ENCODE measurements around the gene URB1.
"Not testable (repeated sequence)": the region's sequence is repeated elsewhere in the genome, so short reads cannot be mapped to it uniquely, and the experiment has no call there.

URB1 gene

DNA sequence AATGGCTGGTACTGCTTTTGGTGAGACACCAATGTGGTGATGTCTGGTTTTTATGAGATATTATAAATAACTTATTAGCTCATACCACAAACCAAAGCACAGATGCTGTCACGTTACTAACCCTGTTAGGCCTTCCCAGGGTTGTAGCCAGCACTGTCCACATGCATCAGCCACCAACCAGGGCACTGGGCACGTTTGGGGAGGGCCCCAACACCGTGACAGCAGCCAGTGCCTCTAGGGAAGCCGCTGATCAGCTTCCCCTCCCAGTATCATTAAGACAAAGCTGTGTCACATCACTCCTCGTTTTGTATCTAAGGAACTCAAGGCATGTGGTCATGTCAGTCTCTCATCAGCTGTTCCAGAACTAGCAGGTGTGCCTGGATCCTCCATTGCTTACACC is 13.9 kb downstream of the URB1 start:
- no peak for DNase-seq (ENCODE audit: low read depth in 2 of 2, low spot score in 1 of 2)

DNA sequence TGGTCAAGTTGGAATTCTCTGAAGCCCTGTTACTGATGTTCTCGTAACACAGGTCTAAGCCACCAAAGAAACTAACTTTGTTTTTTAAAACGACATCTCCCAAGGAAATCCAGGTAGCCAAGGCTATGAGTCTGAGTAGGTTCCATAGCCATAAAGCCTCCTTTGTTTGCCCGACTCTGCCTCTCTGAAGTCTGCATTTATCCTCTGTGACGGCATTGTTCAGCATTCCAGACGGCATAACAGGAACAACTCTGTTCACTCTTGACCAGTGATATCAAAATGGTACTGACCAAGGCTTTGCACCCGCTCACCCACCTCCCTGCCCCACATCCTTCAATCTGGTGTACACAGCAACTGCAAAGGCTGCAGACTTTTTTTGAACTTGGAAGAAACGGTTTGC is 14.8 kb downstream of the URB1 start:
- DNase-seq (ENCODE audit: low read depth in 2 of 2, low spot score in 1 of 2) = no peak

DNA sequence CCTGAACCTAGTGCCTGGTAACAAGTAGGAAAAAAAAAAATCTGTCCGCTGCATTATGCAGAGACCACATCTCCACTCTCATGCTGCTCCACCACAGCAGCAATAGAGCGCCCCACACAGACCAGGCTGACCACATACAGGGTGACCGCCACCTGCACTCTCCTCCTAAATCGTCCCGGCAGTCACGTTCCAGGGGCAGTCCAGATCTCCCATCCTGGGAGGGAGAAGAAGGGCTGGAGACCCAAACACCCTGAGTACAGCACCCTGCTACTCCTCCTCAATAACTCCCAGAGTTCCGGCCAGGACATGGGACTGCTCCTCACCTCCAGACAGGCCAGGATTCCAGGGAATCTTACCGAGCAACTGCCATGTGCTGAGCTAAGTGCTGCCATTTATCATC is 15.3 kb downstream of the URB1 start:
- no peak for DNase-seq (ENCODE audit: low read depth in 2 of 2, low spot score in 1 of 2)

DNA sequence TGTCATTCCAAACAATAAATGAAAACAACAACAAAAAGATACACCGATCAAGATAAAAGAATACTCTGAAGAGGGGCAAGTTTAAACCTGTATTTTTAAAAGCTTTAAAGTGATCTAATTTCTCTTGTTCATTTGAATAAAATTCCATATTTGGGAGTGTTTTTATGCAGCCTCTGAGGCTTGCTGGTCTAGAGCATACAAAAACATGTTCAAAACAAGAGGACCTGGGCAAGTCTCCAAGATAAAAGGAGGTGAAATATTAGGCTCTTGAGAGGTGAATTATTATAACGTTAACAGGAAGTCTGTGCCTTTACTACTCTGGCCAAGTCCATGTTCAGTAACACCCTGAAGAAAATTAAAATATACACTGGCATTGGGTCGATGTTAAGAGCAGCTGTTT is 20.1 kb downstream of the URB1 start:
- DNase-seq (ENCODE audit: low read depth in 2 of 2, low spot score in 1 of 2) = no peak

DNA sequence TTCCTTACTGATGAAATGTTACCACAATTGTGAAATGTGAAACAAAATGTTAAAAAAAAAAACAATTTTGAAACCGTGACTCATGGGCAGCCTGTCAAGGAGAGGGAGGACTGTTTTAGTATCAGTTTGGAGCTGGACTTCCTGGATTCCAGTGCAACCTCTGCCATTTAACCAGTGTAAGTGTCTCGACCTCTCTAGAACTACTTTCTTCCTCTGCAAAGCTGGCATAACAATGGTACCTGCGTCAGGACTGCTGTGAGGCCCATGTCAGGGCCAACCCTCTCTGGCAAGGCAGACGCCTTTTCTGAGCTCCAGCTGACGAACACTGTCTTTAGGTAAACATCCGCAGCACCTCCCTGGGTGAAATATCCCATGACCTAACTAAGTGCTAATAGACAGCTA is 20.9 kb downstream of the URB1 start:
- DNase-seq (ENCODE audit: low read depth in 2 of 2, low spot score in 1 of 2) = no peak

DNA sequence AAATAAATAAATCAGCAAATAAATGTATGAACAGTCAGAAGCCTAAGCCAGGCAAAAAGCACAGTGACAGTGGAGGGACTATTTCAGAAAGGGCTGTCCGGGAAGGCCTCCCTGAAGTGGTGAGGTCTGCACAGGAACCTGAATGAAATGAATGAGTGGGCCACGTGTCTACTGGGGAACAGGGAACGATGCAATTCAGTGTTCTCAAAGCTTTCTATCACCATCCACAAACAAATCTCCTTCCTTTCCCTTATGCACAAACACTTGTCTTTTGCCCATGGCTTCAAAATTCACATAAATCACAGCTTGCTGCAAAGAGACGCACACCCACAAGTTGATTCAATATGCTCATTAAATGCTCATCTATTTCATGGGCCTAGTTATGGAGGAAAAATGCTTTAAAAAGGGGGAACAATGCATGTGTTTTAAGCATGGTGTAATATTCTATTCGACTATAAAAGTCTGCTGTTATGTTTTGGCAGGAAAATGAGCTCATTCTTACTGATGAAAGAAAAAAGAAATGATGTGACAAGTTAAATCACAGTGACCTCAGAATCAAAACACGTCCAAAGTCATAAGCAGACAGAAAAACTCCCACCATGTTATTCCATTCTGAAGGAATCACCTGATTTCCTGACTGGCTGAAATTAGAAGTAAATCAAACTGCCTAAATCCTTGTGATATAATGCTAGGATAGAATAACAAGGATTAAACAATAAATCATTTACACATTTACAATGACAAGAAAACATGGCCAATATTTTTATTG is 21.6 kb downstream of the URB1 start:
- DNase-seq (ENCODE audit: low read depth in 2 of 2, low spot score in 1 of 2) = no peak

DNA sequence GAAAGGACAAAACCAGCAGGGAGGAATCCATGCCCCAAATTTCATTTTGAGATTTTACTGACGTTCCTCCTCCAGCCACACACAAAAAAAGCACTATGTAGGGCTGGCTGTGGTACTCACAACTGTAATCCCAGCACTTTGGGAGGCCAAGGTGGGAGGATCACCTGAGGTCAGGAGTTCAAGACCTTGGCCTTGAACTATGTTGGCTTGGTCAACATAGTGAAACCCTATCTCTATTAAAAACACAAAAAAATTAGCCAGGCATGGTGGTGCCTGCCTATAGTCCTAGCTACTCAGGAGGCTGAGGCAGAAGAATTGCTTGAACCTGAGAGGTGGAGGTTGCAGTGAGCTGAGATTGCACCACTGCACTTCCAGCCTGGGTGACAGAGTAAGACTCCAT is 23.9 kb downstream of the URB1 start:
- DNase-seq (ENCODE audit: low read depth in 2 of 2, low spot score in 1 of 2) = not testable (repeated sequence)

DNA sequence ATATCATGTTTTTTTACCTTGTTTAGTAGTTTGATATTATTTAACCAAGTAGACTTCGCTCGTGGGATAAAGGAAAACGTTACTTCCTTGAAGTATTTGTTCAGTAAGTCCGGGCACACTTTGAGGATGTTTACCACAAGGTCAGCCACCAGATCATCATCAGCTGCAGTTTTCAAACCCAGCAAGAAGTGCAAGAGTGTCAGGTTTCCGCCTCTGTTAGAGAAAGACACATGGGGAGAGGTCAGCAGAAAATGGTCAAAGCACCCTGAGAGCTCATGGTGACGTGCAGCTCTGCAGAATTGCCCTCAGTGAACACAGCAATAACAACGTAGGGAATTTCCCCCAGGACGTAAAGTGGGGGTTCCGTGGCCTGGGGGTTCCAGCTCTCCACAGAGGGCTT is 24.4 kb downstream of the URB1 start:
- no peak for DNase-seq (ENCODE audit: low read depth in 2 of 2, low spot score in 1 of 2)

DNA sequence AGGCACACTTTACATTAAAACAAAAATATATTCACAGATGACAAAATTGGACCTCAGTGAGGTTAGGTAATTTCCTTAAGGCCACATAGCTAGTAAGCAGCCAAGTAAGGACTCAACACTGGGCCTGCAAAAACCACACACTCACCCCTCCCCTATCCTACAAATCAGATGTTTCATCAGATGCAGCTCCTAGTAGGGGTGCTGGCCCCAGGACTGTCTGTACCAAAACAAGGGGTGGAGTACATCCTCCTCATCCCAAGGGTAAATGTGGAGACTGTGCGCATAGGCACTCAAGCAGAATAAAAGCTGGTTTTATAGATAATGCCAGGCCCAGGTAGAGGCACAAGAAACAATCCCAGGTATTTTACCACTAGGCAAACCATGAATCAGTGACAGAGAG is 25.7 kb downstream of the URB1 start:
- no peak for DNase-seq (ENCODE audit: low read depth in 2 of 2, low spot score in 1 of 2)

DNA sequence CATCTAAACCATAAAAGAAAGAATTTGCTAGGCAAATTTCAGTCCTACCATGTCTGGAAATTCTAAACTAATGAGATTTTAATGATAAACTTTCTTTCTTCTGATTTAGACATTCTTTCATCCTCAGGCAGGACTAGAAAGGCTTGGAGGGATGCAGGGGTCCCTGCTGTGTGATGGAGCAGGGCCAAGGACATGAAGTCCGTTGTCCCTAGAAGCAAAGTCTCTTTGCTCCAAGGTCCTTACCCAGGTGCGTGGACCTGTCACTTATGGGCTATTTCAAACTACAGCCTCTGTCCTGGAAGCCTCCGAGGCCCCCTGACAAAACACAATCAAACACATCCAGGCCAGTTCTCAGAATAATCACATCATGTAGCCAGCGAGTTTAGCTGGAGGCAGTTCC is 26.6 kb downstream of the URB1 start:
- no peak for DNase-seq (ENCODE audit: low read depth in 2 of 2, low spot score in 1 of 2)

DNA sequence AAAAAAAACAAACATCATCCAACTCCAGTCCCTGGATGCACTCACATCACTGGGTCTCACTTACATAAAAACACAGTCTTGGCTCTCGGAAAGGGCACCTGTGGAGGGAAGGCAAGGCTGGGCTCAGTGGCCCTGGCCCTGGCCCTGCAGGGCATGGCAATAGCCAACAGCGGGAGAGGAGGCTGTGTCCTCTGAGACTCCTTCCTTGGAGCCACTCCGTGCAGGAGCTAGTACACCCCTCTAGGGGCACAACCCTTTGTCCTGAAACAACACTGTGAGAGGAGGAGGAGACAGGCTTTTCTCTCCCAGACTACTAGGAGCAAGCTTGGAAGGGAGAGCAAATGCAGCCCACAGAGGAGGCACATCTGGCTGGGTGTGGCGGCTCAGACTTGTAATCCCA is 28.0 kb downstream of the URB1 start:
- no peak for DNase-seq (ENCODE audit: low read depth in 2 of 2, low spot score in 1 of 2)

DNA sequence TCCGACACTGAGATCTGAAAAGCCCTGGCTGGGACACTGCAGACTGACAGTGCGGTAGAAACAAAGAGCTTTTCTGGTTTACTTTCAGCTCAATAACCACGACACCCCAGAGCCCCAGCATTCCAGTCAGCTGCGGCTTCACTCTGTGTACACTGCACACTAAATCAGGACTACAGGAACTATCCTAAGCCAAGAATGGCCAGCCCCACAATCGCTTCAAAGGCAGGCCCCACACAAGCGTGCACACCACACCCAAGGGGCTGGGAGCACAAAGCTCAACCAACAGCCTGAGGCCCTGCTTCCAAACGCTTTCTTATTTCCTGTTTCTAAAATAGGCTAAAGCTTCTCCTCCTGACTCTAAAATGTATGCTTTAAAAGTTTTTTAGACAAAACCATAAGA is 28.4 kb downstream of the URB1 start:
- DNase-seq (ENCODE audit: low read depth in 2 of 2, low spot score in 1 of 2) = no peak

DNA sequence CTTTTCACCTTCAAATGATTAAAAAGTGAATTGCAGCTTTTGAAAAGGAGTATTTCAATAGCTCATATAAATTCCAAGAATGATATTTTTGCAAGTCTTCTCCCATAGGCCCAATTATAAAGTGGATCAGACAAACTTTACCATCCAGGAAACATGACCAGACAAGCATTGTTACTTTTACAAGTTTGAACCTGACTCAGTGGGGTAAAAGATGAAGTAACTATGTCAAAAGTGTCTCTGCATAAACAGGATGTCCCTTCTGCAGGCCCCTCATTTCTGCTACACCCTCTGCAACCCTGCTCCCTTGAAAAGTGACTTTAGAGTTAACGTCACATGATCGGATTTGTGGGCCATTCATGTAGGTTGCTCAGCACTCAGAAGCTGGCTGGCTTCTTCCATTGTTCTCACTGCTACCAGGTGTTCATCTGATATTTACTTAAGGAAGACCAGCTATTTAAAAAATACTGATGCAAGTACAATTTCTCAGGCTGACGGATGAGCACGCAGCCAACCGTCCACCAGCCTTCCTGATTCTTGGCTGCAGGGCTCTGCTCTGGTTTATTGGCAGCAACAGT is 32.3 kb downstream of the URB1 start:
- DNase-seq (ENCODE audit: low read depth in 2 of 2, low spot score in 1 of 2) = no peak

DNA sequence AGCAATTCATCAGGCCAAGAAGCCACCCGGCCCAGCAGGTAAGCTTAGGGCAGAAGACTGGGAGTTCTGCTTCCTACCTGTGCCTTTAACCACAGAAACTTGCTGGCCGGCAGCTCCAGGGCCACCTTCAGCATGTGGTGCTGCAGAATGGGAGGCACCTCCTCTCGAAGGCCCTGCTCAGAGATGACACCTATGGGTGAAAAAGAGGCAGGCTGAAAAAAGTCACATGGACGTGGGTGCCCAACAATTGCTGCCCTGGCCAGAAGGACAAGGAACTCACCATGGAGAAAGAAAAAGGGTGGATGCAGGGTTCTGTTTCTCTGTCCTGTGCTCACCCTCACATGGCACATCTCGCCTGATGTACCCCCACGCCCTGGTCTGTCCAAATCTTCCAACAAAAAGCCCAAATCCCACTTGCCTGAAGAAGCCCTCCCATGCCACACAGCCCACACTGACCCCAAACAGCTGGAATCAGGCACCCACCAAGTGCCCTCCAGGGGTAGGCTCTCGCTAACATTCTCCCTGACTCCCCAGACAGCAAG is 33.0 kb downstream of the URB1 start:
- DNase-seq (ENCODE audit: low read depth in 2 of 2, low spot score in 1 of 2) = no peak

DNA sequence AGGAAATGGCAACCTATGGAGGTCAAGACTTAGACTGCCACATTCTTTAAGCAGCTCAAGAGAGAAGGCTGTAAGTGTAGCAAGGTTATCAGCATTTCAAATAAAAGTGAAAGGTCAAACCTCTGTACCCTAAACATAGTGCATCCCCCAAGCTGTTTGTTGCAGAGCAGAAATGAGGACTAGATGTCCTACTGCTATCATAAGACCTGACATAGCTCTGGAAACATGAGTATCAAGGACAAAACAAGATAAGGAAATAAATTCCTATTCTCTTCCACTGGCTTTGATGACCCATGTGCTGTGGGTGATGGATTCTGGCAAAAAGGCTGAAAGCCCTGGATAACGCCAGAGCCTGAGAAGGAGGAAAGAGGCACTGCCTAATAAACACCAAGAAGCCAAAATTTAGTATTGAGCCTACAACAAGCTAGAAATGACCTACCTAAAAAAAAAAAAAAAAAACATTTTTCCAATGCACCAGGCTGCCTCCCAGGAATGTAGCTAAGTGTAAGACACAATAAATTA is 35.9 kb downstream of the URB1 start:
- no peak for DNase-seq (ENCODE audit: low read depth in 2 of 2, low spot score in 1 of 2)

DNA sequence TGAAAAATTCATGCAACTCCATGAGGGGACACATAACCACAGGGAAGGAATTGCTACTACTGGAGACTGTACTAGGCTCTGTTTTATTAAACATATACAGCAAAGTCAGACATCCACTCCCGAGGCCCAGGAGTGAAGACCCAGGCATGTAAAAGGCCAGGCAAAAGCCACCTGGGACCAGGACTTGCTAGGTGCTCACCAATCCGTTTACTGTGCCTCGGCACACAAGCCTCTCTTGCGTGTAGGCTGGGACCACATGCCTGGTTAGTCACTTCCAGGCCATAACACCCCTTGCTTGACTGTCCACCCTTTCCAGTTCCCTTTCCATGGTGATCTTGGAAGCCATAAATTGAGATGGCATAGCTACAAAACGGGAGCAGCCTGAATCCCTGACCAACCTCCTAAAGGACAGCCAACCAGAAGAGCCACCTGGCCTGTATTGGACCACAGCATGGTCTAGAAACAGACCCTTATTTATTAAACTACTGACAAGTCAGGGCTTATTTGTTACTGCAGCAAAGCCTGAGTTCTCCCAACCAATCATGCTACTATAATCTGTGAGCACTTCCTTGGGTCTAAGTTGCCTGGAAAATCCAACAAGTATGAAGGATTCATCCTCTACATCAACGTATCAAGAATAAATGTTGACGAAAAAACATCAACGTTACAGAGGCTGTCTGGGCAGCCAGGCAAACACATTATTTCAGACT is 39.7 kb downstream of the URB1 start:
- DNase-seq (ENCODE audit: low read depth in 2 of 2, low spot score in 1 of 2) = no peak

DNA sequence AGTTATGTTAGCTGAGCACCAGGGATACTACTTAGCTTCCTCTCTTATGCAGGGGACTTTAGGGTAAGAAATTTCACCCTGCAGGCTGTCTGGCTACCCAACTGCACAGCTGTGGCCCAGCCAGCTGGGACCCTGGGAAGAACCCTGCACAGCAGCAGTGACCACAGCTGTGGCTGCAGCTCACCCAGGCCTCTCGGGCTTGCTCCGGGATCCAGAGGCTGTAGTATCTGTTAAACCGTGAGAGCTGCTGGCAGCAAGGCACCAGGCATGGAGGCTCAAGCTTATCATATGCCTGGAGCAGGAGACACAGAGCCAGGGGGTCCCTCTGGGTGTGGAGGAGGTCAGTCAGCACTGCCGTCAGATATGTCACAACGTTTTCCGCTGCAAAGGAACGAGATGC is 40.3 kb downstream of the URB1 start:
- no peak for DNase-seq (ENCODE audit: low read depth in 2 of 2, low spot score in 1 of 2)

DNA sequence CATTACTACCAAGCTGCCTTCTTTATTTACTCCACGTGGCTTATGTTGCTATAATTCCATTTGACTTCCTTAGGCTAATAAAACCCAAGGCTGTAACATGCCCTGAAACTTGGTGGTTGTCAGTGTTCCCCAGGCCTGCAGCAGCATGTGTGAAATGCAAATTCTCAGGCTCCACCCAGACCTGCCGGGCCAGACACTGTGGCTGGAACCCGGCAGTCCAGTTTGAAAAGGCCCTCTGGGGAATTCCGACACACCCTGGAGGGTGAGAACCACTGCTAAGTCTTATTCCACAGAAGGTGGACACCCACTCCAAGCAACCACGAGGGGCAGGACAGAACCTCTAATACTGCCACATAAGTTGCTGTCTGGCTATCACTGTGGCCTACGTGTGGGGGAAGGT is 41.4 kb downstream of the URB1 start:
- DNase-seq (ENCODE audit: low read depth in 2 of 2, low spot score in 1 of 2) = no peak

DNA sequence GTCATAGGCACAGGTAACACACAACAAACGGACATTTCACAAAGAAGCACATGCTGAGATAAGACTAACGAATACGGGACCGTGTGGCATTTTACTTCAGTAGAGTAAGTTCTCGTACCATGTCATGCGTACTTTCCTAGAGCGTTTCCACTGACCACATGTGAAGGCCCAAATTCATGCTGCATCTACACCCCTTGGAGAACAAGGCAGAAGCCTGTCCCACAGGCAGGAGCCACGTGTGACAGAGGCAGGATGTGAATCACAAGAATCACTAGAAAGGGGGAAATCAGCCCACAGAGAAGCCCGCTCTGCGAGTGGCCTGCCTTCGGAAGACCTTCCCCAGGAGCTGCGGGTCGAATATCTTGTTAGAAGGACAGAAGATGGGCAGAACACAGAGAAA is 41.8 kb downstream of the URB1 start:
- no peak for DNase-seq (ENCODE audit: low read depth in 2 of 2, low spot score in 1 of 2)

DNA sequence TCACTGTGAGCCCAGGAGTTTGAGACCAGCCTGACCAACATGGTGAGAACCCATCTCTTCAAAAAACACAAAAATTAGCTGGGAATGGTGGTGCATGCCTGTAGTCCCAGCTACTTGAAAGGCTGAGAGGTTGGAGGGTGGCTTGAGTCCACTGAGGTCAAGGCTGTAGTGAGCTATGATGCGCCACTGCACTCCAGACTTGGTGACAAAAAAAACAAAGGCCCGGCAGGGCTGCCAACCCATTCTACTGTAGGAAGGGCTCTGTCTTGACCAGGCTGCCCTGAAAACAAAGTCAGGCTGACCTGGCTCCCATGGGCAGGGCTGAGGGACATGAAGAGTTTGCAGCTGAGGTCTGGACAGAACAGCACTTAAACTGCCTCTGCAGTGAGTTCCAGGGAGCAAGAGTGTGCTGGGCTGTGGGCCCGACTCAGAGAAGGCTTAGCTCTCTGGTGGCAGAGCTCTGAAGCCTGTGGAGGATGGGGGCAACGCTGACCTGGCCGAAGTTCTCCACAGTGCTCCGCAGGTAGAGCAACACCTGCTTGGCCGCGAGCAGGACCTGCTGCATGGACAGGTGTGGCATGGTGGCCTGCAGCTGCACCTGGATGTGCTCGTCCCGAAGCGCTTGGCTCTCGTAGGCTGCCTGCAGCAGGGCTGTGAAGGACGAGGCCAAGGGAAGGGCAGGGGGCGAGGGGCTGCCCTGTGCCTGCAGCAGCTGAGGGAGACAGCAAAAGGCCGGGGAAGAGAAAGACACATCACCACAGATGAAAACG is 42.4 kb downstream of the URB1 start:
- no peak for DNase-seq (ENCODE audit: low read depth in 2 of 2, low spot score in 1 of 2)

DNA sequence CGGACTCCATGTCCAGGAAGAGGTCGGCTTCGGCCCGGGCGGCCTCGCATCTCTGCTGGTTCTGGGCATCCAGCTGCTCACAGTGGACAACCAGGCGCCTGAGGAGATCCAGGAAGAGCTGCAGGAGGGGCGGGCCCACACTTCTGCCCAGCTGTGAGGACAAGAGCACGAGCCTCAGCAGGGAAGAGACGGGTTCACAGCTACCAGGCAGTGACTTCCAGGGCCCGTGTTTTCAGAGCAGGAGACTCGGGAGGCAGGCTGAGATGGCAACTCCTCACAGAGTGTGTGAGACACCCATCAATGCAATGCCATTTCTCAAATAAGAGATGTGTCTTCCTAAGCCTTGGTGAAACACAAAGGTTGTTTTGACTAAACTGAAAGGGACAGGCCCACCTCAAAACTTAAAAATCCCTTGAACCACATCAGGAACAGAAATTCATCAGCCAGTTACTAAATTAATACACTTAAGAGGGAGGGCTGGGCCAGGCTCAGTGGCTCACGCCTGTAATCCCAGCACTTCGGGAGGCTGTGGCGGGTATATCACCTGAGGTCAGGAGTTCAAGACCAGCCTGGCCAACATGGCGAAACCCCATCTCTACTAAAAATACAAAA is 43.4 kb downstream of the URB1 start:
- no peak for DNase-seq (ENCODE audit: low read depth in 2 of 2, low spot score in 1 of 2)

Data from stimulated activated CD8-positive, alpha-beta memory T cell treated with anti-CD3 and anti-CD28 coated beads, Interleukin-4, amount 100 ng/mL, for 4 hours (primary cell).